Omental fat pad (tissue), 4 donors: ENCODE data around the gene RNASE8. TPM values are rescaled to one million over a fixed set of nuclear protein-coding genes. Genes with fewer than 3 reads are reported as not detected.

Experiments used
- ATAC-seq: fragments of 150-250 bp; one replicate; pipeline ENCODE4 v1.9.1; 2016; ENCODE audit warnings: mild to moderate bottlenecking, moderate library complexity; ENCODE audit not compliant: low FRiP score
- DNase-seq: peaks from one replicate; pipeline ENCODE4 v3.0.0-alpha.2; 2019; ENCODE audit warnings: low spot score
- total RNA-seq, 4 donors: library from RNA; depleted of rRNA; stranded (reverse); fragments of >200 nt; gene quantifications; one replicate each; pipeline ENCODE4 v1.1.0, GENCODE V29; 2016
- TF ChIP-seq, protein P1 (sequence below), 3 donors: fragments of 450-650 bp; IDR thresholded peaks; one replicate each; pipeline ENCODE4 v1.5.1; 2016 to 2017; ENCODE audit warnings: antibody characterized with exemption in 3 of 3, mild to moderate bottlenecking in 3 of 3, moderate library complexity in 2 of 3

RNASE8 gene
- total RNA-seq, 4 donors from 2014 or later = not detected

DNA sequence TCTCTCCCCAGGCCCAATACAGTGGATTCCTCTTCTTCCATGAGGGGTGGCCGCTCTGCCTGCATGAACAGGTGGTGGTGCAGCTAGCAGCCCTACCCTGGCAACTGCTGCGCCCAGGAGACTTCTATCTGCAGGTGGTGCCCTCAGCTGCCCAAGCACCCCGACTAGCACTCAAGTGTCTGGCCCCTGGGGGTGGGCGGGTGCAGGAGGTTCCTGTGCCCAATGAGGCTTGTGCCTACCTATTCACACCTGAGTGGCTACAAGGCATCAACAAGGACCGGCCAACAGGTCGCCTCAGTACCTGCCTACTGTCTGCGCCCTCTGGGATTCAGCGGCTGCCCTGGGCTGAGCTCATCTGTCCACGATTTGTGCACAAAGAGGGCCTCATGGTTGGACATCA, 16.3 kb downstream of the RNASE8 start:
- TF ChIP-seq, protein P1, sequence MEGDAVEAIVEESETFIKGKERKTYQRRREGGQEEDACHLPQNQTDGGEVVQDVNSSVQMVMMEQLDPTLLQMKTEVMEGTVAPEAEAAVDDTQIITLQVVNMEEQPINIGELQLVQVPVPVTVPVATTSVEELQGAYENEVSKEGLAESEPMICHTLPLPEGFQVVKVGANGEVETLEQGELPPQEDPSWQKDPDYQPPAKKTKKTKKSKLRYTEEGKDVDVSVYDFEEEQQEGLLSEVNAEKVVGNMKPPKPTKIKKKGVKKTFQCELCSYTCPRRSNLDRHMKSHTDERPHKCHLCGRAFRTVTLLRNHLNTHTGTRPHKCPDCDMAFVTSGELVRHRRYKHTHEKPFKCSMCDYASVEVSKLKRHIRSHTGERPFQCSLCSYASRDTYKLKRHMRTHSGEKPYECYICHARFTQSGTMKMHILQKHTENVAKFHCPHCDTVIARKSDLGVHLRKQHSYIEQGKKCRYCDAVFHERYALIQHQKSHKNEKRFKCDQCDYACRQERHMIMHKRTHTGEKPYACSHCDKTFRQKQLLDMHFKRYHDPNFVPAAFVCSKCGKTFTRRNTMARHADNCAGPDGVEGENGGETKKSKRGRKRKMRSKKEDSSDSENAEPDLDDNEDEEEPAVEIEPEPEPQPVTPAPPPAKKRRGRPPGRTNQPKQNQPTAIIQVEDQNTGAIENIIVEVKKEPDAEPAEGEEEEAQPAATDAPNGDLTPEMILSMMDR (IDR thresholded peaks at IDR 0.05) = no peak
- DNase-seq = no peak
- no peak for ATAC-seq

DNA sequence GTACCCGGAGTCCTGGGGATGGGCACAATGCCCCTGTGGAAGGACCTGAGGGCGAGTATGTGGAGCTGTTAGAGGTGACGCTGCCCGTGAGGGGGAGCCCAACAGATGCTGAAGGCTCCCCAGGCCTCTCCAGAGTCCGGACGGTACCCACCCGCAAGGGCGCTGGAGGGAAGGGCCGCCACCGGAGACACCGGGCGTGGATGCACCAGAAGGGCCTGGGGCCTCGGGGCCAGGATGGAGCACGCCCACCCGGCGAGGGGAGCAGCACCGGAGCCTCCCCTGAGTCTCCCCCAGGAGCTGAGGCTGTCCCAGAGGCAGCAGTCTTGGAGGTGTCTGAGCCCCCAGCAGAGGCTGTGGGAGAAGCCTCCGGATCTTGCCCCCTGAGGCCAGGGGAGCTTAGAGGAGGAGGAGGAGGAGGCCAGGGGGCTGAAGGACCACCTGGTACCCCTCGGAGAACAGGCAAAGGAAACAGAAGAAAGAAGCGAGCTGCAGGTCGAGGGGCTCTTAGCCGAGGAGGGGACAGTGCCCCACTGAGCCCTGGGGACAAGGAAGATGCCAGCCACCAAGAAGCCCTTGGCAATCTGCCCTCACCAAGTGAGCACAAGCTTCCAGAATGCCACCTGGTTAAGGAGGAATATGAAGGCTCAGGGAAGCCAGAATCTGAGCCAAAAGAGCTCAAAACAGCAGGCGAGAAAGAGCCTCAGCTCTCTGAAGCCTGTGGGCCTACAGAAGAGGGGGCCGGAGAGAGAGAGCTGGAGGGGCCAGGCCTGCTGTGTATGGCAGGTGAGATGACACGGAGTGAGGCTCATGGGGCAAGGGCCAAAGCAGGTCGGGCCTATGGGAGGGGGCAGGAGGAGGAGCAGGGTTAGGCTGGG, 17.0 kb downstream of the RNASE8 start:
- no peak for ATAC-seq

DNA sequence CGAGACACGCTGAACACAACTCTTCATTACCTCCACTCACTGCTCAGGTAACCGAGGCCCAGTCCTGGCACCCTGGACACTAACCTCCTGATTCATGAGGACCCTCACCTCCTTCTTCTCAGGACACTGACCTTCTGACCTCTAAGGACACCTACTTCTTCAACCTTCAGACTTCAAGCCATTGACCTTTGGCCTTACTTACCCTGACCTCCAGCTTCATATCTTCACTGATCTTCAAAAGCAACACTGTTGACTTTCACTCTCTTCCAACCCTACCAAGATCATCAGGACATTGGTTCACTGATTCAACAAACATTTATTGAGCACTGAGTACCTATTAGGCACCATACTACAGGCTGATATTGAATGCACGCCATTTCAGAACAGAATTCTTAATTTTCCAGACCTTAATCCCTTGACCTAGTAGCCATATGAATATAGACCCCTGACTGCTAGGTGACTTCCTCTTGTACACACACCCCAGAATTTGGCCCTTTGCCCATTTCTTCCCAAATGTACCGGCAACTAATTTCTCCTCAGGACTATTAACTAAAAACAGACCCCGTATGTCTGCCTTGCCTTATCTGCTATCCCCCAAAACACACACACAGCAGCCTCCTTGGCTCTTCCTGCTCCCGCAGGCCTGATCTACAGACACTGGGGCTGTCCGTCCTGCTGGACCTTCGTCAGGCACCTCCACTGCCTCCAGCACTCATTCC, 18.3 kb downstream of the RNASE8 start:
- DNase-seq (no peak), ATAC-seq (no peak)
- TF ChIP-seq, protein P1 (IDR thresholded peaks at IDR 0.05) = no peak

More for the DNA sequence above, 17.0 kb downstream of the RNASE8 start:
- DNase-seq = no peak
- TF ChIP-seq, protein P1 (IDR thresholded peaks at IDR 0.05) = no peak

DNA sequence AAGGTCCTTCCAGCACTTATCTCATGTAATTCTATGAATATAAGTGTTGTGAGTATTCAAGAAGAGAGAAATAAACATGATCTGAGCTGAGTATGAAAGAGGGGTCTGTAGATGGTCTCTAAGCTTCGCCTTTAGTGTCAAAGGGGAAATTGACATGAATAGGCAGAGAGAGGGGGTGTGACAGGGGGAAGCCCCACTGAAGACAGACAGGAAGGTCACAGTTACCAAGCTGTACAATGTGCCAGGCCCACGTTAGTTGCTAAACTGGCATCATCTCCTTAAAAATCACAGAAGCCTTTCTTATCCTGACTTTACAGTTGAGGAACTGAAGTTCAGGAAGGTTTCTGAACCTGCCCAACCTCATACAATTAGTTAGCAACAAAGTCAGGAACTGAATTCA, 20.1 kb downstream of the RNASE8 start:
- ATAC-seq = no peak
- DNase-seq = no peak
- TF ChIP-seq, protein P1 (IDR thresholded peaks at IDR 0.05) = no peak

DNA sequence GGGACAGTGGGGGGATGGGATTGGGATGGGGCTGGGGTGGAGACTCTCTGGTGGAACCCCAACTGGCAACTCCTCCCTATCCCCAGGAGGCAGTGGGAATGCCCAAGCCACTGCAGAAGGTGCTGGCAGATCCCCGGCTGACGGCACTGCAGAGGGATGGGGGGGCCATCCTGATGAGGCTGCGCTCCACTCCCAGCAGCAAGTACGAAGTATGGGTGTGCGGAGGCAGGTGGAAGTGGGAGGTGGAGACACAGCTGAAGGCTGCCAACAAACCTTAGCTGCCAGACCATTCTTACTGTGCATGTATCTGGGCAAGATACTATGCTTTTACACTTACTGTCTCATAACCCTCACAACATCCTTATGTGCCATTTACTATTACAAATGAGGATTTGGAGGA, 20.7 kb downstream of the RNASE8 start:
- DNase-seq (no peak), ATAC-seq (no peak)
- TF ChIP-seq, protein P1 (IDR thresholded peaks at IDR 0.05) = no peak

DNA sequence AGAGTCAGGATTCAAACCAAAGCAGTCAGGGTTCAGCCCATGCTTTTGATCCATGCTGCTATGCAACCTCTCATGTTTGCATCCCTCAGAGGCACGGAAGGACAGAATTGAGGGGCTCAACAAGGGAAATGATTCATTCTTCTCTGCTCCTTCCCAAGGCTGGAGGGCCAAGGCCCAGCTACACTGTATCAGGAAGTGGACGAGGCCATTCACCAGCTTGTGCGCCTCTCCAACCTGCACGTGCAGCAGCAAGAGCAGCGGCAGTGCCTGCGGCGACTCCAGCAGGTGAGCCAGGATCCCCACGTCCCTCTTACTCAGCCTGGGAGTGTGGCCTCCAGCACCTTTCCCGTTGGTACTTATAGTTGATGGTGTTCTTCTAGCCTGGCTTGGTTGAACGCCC, 21.1 kb downstream of the RNASE8 start:
- TF ChIP-seq, protein P1 (IDR thresholded peaks at IDR 0.05) = no peak
- no peak for ATAC-seq
- no peak for DNase-seq
